Kidney tubule cell (primary cell): ENCODE results near the gene UGGT2.
"Not testable (repeated sequence)": the region's sequence is repeated elsewhere in the genome, so short reads cannot be mapped to it uniquely, and the experiment has no call there.

Experiments used
- DNase-seq: peaks from one replicate; pipeline ENCODE4 v3.0.0-alpha.2; 2018; ENCODE audit warnings: low spot score

The UGGT2 gene

GRCh38 chr13:95902741-95903140 is 150.5 kb downstream of the UGGT2 start:
- DNase-seq = no peak

DNA sequence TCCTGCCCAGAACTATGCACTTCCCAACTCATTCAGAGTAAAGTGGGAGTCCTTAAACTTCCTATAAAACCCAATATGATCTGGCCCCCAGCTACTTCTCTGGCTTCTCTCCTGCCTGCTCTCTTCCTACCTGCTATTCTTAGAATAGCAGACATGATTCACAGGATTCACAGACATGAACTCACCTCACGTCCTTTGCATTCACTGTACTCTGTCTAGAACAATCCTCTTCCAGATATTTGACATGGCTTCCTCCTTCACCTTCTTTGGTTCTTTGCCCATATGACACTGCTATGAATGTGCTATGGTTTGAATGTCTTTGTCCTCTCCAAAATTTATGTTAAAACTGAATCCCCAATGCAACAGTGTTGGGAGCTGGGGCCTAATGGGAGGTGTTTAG is 154.9 kb downstream of the UGGT2 start:
- peak; percentile 69 for DNase-seq

- DNase-seq = peak; percentile 9
These were observed 156.9 kb downstream of the UGGT2 start for GRCh38 chr13:95896301-95896700.

- DNase-seq = no peak
These were observed 159.3 kb downstream of the UGGT2 start for GRCh38 chr13:95893861-95894260.

DNA sequence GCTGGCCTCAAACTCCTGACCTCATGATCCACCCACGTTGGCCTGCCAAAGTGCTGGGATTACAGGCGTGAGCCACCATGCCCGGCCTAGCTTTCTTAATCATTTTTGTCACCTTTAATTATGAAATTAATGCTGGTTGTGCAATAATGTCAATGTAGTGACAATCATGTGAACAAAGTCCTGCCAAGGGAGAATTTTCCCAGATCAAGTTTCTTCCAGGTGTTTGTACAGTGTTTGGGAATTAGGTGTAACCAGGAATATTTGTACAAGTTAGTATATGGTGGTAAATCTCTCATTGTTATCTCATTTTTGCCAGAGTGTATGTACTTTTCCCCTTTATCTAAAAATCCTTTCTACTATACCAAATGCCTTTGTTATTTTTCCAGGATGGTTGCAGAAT is 171.1 kb downstream of the UGGT2 start:
- no peak for DNase-seq

GRCh38 chr13:95880331-95880730 is 172.9 kb downstream of the UGGT2 start:
- no peak for DNase-seq

GRCh38 chr13:95874286-95874685 is 178.9 kb downstream of the UGGT2 start:
- peak; percentile 85 for DNase-seq

DNA sequence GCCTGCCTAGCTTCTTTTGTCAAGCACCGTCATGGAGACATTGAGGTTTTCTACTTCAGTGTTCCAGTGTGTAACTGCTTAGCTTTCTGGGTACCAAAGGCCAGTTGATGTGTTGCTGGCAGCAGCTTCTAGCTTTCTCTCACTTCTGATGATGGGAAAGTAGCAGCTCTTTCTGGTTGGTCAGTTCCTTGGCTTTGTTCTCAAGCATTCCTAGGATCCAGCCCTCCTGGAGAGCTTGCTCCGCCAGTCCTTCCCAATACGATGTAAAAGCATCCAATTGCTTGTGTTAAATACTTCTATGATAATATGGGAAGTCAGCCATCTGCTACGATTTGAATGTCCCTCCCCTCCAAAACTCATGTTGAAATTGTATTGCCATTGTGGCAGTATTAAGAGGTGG is 182.8 kb downstream of the UGGT2 start:
- no peak for DNase-seq

GRCh38 chr13:95865080-95865615 is 188.1 kb downstream of the UGGT2 start:
- DNase-seq = no peak

DNA sequence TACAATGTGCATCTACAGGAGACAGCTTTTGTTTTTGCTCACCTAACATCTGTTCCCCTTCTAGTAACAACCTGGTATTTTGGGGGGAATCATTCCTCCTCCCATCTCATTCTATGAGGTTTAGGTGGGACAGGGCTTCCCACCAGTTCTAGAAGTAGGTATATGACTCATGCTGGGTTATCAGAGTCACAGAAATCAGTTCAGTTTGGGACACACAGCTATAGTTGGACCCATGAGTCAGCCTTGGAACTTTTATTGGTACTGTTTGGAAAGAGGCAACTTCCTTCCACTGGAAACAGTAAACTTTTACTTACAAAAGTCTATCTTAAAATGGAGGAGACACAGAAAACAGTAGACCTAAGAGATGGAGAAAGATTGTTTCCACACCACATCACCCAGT is 190.8 kb downstream of the UGGT2 start:
- no peak for DNase-seq

DNA sequence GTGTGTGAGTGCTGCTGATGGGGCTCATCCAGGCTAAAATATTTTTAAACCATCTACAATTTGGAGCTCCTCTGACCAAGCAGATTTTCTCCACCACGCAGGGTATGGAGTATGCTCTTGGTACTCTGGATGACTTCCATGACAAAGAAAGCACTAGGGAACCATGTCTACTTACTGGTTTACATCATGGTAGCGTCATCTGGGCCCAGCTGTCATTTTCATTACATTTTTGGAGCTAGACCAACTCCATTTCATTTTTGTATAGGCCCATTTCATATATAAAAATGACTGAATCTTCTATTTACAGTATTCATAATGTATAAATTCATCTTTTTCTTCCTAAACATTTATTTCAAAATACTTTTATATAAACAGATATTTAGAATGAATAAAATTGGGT is 191.9 kb downstream of the UGGT2 start:
- no peak for DNase-seq

GRCh38 chr13:95858286-95859075 is 194.7 kb downstream of the UGGT2 start:
- no peak for DNase-seq

GRCh38 chr13:95845656-95846055 is 207.5 kb downstream of the UGGT2 start:
- DNase-seq = not testable (repeated sequence)

DNA sequence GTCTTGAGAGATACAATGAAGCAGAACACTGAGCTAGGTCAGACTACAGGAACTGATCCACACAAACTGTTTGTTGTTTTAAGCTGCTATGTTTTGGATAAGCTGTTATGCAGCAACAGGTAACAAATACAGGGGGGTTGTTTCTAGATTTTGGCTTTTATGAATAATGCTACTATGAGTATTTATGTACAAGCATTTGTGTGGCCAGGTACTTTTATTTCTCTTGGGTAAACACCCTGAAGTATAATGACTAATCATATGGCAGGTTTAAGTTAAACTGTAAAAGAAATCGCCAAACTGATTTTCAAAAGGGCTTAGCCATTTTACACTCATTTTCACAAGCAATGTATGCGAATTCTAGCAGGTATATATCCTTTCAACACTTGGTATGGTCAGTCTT is 210.3 kb downstream of the UGGT2 start:
- no peak for DNase-seq

DNA sequence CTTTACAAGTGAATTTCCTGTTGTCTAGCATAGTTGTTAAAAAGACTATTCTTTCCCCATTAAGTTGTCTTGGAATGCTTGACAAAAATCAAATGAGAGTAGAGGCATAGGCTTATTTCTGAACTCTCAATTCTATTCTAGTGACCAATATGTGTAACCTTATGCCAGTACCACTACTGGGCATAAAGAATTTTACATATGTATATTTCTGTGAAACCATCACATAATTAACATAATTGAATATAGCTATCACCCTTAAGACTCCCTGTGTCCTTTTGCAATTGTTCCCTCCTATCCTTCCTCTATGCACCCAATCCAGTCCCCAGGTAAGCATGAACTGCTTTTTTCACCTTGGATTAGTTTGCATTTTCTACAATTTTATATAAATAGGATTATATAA is 211.3 kb downstream of the UGGT2 start:
- DNase-seq = no peak

DNA sequence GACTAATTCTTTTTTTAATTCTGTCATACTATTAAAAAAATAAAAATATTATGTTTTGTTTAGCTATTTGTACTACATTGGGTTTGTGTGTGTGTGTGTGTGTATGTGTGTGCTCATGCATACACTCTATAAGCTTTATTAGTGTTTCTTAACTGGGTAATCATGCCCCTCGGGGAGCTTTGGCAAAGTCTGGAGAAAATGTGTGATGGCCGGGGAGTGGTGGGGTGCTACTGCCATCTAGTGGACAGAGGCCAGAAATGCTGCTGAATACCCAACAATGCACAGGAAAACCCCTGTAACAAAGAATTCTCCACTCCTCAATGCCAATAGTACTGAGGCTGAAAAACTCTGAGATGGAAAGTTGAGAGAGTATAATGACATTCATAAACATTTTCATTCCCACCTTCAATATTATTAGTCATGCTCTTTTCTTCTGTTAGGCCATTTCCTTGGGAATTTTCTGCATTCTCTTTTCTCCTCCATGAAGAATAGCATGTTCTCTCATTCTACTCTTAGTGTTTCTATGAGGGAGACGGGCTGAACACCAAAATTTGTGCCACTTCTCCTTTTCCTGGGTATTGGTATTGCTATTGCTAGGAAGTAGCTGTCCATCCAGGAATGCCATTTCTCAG is 219.0 kb downstream of the UGGT2 start:
- peak; percentile 57 for DNase-seq

DNA sequence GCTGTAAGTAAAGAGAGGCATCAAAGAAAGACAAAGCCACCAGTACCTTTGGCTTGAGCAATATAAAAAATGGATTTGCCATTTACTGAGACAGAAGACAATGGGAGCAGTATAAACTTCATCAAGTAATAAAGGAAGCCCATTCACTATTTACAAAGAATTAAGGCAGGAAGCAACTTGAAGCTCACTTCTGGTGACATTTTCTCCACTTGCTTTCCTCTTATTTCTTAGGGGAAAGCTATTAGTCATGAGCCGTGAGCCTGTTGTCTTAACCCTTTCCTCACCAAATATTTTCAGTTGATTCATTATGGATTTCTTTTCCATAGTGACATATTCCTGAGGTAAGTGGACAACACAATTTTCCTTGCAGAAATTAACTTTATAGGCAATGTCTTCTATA is 219.5 kb downstream of the UGGT2 start:
- DNase-seq = peak; percentile 38

- no peak for DNase-seq
These were observed 220.1 kb downstream of the UGGT2 start for GRCh38 chr13:95833126-95833525.

DNA sequence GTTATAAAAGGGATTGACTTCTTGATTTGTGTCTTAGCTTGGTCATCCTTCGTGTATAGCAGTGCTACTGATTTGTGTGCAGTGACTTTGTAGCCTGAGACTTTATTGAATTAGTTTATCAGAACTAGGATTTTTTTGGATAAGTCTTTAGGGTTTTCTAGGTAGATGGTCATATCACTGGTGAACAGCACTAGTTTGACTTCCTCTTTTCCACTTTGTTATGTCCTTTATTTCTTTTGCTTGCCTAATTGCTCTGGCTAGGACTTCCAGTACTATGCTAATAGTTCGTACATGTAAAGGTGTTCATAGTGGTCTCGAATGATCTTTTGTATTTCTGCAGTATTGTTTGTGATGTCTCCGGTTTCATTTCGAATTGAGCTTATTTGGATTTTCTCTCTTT is 230.9 kb downstream of the UGGT2 start:
- DNase-seq = no peak

GRCh38 chr13:95814495-95814894 is 238.7 kb downstream of the UGGT2 start:
- no peak for DNase-seq

- DNase-seq = no peak
These were observed 240.1 kb downstream of the UGGT2 start for GRCh38 chr13:95813139-95813538.

GRCh38 chr13:95809429-95809828 is 243.8 kb downstream of the UGGT2 start:
- DNase-seq = no peak

- DNase-seq = no peak
These were observed 247.3 kb downstream of the UGGT2 start for GRCh38 chr13:95805921-95806320.

DNA sequence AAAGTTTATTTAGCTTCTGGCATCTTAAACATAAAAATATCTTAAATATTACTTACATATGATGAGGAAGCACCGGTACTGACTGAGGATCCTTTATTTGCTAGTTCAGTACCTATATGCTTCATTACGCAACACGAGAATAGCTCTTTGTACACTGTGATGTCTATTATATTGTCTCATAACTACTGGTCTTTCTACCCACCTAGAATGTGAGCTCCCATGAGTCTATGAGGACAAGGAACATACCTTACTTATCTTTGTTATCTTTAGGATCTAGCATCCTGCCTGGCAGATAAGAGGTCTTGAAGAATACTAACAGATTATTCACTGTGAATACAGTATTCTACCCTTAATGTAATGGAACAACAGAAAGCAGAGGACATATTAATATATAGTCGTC is 251.4 kb downstream of the UGGT2 start:
- no peak for DNase-seq
